HG03159 (cell line): ENCODE data around the gene IL4I1.

Experiments used
- ATAC-seq: cut with Tn5 transposase; IDR thresholded peaks from one replicate; pipeline ENCODE4 v1.9.1; 2021; ENCODE audit warnings: mild to moderate bottlenecking, moderate library complexity; ENCODE audit not compliant: unreplicated experiment

The IL4I1 gene

GRCh38 chr19:49880162-49880869, 16.4 kb downstream of the IL4I1 start:
- no peak for ATAC-seq

GRCh38 chr19:49879243-49879963, 17.3 kb downstream of the IL4I1 start:
- ATAC-seq: no peak

- ATAC-seq: no peak
Measured at GRCh38 chr19:49878744-49879070, 18.0 kb downstream of the IL4I1 start.

GRCh38 chr19:49877879-49878743, 18.6 kb downstream of the IL4I1 start:
- peak; percentile 39 for ATAC-seq

GRCh38 chr19:49877020-49877878, 19.4 kb downstream of the IL4I1 start, which contains the start of the genes AKT1S1 and TBC1D17:
Gene AKT1S1, minus strand, starts transcription at chr19:49877355. Its CDS starts 4,060 bp downstream, at chr19:49873295.
Gene TBC1D17, plus strand, starts transcription at chr19:49877702. Its CDS starts 22 bp downstream, at chr19:49877724.
- ATAC-seq: peak; percentile 60

- peak; percentile 43 for ATAC-seq
Measured at GRCh38 chr19:49876422-49877019, 20.2 kb downstream of the IL4I1 start.

- no peak for ATAC-seq
Measured at GRCh38 chr19:49875857-49876421, 20.7 kb downstream of the IL4I1 start.

- ATAC-seq: no peak
Measured at GRCh38 chr19:49875177-49875576, 21.5 kb downstream of the IL4I1 start.

- no peak for ATAC-seq
Measured at GRCh38 chr19:49874503-49875157, 22.1 kb downstream of the IL4I1 start.

- no peak for ATAC-seq
Measured at GRCh38 chr19:49873834-49874233, 22.9 kb downstream of the IL4I1 start.

- ATAC-seq: no peak
Measured at GRCh38 chr19:49873129-49873521, 23.6 kb downstream of the IL4I1 start.

- ATAC-seq: no peak
Measured at GRCh38 chr19:49872245-49873128, 24.2 kb downstream of the IL4I1 start.

GRCh38 chr19:49871349-49871985, 25.2 kb downstream of the IL4I1 start:
- no peak for ATAC-seq

GRCh38 chr19:49870309-49870901, 26.3 kb downstream of the IL4I1 start:
- no peak for ATAC-seq

GRCh38 chr19:49869484-49870308, 27.0 kb downstream of the IL4I1 start:
- peak; percentile 66 for ATAC-seq

- ATAC-seq: no peak
Measured at GRCh38 chr19:49869009-49869483, 27.6 kb downstream of the IL4I1 start.
